ENCODE measurements around the gene TNFSF8. TPM values are rescaled to one million over a fixed set of nuclear protein-coding genes. Genes with fewer than 3 reads are reported as not detected.

The TNFSF8 gene
- total and polyA plus RNA-seq, 2 of the 8 experiments (the other 6 are each of a cell fraction or from before 2014, with no cell fraction given): not detected

DNA sequence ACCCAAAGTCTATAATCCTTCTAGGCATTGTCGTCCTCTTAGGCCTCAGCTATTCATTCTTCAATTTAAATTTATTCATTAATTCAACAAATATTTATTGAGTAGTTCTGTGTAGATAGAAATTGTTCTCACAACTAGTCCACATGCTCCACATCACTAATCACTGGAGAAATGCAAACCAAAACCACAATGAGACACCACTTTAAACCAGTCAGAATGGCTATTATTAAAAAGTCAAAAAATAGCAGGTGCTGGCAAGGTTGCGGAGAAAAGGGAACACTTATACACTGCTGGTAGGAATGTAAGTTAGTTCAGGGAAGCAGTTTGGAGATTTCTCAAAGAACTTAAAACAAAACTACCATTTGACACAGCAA lies 73.5 kb downstream of the TNFSF8 start:
- Histone ChIP-seq H3K27ac (ENCODE audit: low read depth, low read length) (no peak overlapping the region), H3K23ac (ENCODE audit: insufficient read length) (no peak overlapping the region), H4K8ac (ENCODE audit: extremely low read depth, insufficient read depth, low read length) (no peak overlapping the region), H3K36me3 (ENCODE audit: control insufficient read depth in 2 of 4, insufficient read depth in 4 of 4, low read length in 3 of 4) (no peaks in the 10 kb centered on the region), H2AFZ (ENCODE audit: low read length) (no peak overlapping the region), H2BK12ac (ENCODE audit: low read depth, low read length) (no peak overlapping the region), H3K9ac (replicated peaks in 1 of 4; ENCODE audit: extremely low read depth in 1 of 4, low read depth in 3 of 4, low read length in 3 of 4) (no peak overlapping the region), H3K4me1 (replicated peaks in 1 of 4; ENCODE audit: control insufficient read depth in 3 of 4, insufficient read depth in 4 of 4, low read length in 3 of 4) (no peaks in the 10 kb centered on the region), H2BK120ac (replicated peaks; ENCODE audit: low read depth, low read length) (no peak overlapping the region), H3K56ac (replicated peaks; ENCODE audit: insufficient read length, low read depth, low read length) (no peak overlapping the region), H3K79me1 (ENCODE audit: low read depth, low read length) (no peaks in the 10 kb centered on the region), H2BK15ac (ENCODE audit: low read length) (no peak overlapping the region), H3K4me2 (ENCODE audit: insufficient read depth in 1 of 2, low read depth in 2 of 2, low read length in 2 of 2) (no peak overlapping the region), H4K91ac (replicated peaks; ENCODE audit: insufficient read length, low read length) (no peak overlapping the region), H3K14ac (ENCODE audit: insufficient read length) (no peak overlapping the region), H3K9me3 (ENCODE audit: insufficient read depth in 2 of 2, low read depth in 1 of 2, low read length in 1 of 2) (no peaks in the 10 kb centered on the region), H3K4ac (replicated peaks; ENCODE audit: insufficient read length, low read depth, low read length) (no peak overlapping the region), H2BK20ac (ENCODE audit: low read length) (no peak overlapping the region), H3K79me2 (ENCODE audit: control insufficient read depth in 1 of 2, insufficient read depth in 2 of 2, low read length in 2 of 2) (no peaks in the 10 kb centered on the region), H3K27me3 (replicated peaks in 1 of 4; ENCODE audit: control insufficient read depth in 3 of 4, extremely low read depth in 1 of 4, insufficient read depth in 3 of 4, low read length in 3 of 4) (no peaks in the 10 kb centered on the region), H4K5ac (ENCODE audit: insufficient read length, low read depth, low read length) (no peak overlapping the region), H3K23me2 (ENCODE audit: low read depth, low read length) (no peaks in the 10 kb centered on the region), H3K4me3 (ENCODE audit: extremely low read depth in 1 of 4, insufficient read depth in 2 of 4, low read depth in 3 of 4, low read length in 4 of 4) (no peak overlapping the region), H4K20me1 (replicated peaks in 1 of 2; ENCODE audit: control insufficient read depth in 1 of 2, insufficient read depth in 2 of 2, low read length in 2 of 2) (no peaks in the 10 kb centered on the region), H3K18ac (ENCODE audit: extremely low read depth, low read length) (no peak overlapping the region), H2AK5ac (ENCODE audit: low read depth, low read length) (no peak overlapping the region), H2BK5ac (ENCODE audit: low read depth, low read length) (no peak overlapping the region)
- no peak for FAIRE-seq
- ChIA-PET CTCF (ENCODE audit: partially characterized antibody) (no interaction called here), POLR2A (ENCODE audit: partially characterized antibody) (no interaction called here)
- WGBS, 2 experiments (ENCODE audit: extremely low coverage in 1 of 2, insufficient coverage in 1 of 2, insufficient read length in 1 of 2, insufficient replicate concordance in 2 of 2, low coverage in 1 of 2, low lambda C conversion rate in 2 of 2, missing lambda C conversion rate in 1 of 2): 78% methylated on average over 2 of the region's 2 CpGs; no CpG with 5 or more reads in 1 of the 2 experiments
- DNase-seq (ENCODE audit: low read depth in 1 of 2, low spot score in 2 of 2): no peak
- TF ChIP-seq MAX (IDR thresholded peaks at IDR 0.05): no peak
- no peak for TF ChIP-seq JUN (IDR thresholded peaks at IDR 0.05; ENCODE audit: low read depth, low read length)
- TF ChIP-seq CREB1 (IDR thresholded peaks at IDR 0.05): no peak
- no peak for TF ChIP-seq ASH2L (IDR thresholded peaks at IDR 0.05; ENCODE audit: low read length)
- TF ChIP-seq CTBP2 (IDR thresholded peaks at IDR 0.05; ENCODE audit: borderline replicate concordance, insufficient read depth, insufficient read length, low read length): no peak
- TF ChIP-seq SRF (IDR thresholded peaks at IDR 0.05; ENCODE audit: low read depth, low read length): no peak
- TF ChIP-seq JUND (IDR thresholded peaks at IDR 0.05; ENCODE audit: low read length): no peak
- TF ChIP-seq SIRT6 (IDR thresholded peaks at IDR 0.05; ENCODE audit: low read length): no peak
- no peak for TF ChIP-seq POLR2A (IDR thresholded peaks at IDR 0.05; ENCODE audit: control extremely low read depth in 1 of 2, low read depth in 2 of 2, low read length in 2 of 2)
- TF ChIP-seq, protein P1, sequence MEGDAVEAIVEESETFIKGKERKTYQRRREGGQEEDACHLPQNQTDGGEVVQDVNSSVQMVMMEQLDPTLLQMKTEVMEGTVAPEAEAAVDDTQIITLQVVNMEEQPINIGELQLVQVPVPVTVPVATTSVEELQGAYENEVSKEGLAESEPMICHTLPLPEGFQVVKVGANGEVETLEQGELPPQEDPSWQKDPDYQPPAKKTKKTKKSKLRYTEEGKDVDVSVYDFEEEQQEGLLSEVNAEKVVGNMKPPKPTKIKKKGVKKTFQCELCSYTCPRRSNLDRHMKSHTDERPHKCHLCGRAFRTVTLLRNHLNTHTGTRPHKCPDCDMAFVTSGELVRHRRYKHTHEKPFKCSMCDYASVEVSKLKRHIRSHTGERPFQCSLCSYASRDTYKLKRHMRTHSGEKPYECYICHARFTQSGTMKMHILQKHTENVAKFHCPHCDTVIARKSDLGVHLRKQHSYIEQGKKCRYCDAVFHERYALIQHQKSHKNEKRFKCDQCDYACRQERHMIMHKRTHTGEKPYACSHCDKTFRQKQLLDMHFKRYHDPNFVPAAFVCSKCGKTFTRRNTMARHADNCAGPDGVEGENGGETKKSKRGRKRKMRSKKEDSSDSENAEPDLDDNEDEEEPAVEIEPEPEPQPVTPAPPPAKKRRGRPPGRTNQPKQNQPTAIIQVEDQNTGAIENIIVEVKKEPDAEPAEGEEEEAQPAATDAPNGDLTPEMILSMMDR (IDR thresholded peaks at IDR 0.05; ENCODE audit: control extremely low read depth in 1 of 3, insufficient read depth in 1 of 3, low read depth in 1 of 3, low read length in 3 of 3): no peak
- no peak for TF ChIP-seq POU5F1 (IDR thresholded peaks at IDR 0.05; ENCODE audit: low read depth, low read length)
- TF ChIP-seq CBX8 (IDR thresholded peaks at IDR 0.05; ENCODE audit: borderline replicate concordance, low read depth, low read length): no peak
- TF ChIP-seq RAD21 (IDR thresholded peaks at IDR 0.05 in 1 of 2, conservative IDR thresholded peaks at IDR 0.05 in 1 of 2; ENCODE audit: low read depth in 2 of 2, low read length in 2 of 2): no peak

Measured in H1 (cell line).